ENCODE data around the gene MRPL32. TPM values are rescaled to one million over a fixed set of nuclear protein-coding genes. Genes with fewer than 3 reads are reported as not detected.
"Not testable (repeated sequence)": the region's sequence is repeated elsewhere in the genome, so short reads cannot be mapped to it uniquely, and the experiment has no call there.

MRPL32 gene
- 10 to 100 TPM; 48.5 to 54.4 TPM for total RNA-seq

DNA sequence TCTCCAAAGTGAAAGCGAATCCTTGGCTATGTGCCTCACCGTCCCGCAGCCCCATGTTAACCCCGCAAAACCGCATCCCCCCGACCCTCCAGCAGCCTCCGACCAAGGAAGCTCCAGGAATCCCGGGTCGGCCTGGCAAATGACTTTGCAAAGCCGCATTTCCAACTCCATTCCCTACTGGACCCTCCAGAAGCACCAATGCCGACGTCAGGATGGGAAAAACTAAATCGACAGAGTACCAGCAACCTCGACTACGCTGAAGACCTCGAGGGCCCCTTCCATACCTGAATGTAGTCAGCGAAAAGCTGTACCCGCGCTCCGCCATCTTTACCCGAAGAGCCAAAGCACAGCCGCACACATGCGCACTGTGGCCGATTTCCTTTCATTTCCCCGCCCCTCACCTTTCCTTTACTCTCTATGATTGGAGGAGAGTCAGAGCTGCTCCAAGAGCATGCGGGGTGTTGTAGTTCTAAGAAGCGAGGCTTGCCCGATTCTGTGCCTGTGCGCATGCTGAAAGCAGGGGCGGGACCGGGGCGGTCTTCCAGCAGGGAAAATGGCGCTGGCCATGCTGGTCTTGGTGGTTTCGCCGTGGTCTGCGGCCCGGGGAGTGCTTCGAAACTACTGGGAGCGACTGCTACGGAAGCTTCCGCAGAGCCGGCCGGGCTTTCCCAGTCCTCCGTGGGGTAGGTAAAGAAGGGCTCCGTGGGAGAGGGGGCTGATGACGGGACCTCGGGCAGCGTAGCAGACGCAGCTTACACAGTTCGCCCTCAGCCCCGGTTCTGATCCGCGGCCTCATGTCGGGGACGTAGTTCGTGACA lies at the start of gene MRPL32, which contains the start of gene PSMA2:
Gene MRPL32, plus strand, starts transcription at position 543 of the 818 bp plus-strand sequence. Its CDS starts 11 bp downstream, at position 554.
Gene PSMA2, minus strand, starts transcription at position 341 of the 818 bp plus-strand sequence. Its CDS starts 16 bp downstream, at position 325.
- peaks cover 61% of the 10 kb centered on the region for H3K4me1 Mint-ChIP-seq
- DNase-seq, result peak; percentile 97
- H3K9me3 Mint-ChIP-seq (ENCODE audit: low read depth), result no peaks in the 10 kb centered on the region
- peak within 1 kb of the TSS; percentile 100 for H3K27ac Mint-ChIP-seq
- peaks cover 37% of the 10 kb centered on the region for H3K36me3 Mint-ChIP-seq
- H3K27me3 Mint-ChIP-seq, result no peaks in the 10 kb centered on the region
- peak within 1 kb of the TSS; percentile 100 for H3K4me3 Mint-ChIP-seq
- CTCF ChIA-PET, result interaction anchor here (1.1 to 2.2 kb wide), 14 partner anchors 9 to 907 kb away, joined by 3 to 26 read pairs (median 5); partner anchors contain the start of genes C7orf25 and STK17A
- peak; percentile 100 for ATAC-seq

DNA sequence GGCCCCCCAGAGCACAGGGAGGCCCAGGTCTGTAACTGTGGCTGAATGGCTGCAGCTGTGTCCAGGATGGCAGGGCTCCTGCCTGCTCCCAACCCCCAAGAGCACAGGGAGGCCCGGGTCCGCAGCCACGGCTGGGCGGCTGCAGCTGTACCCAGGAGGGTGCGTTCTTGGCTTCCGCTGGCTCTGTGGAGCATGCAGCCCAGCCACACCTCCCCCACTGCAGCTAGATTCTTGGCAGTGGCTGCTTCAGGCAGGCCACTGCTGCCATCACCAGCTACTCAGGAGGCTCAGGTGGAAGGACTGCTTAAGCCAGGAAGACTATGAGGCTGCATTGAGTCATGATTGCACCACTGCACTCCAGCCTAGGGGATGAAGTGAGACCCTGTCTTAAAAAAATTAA lies 48.2 kb upstream of the MRPL32 start:
- H3K27me3 Mint-ChIP-seq, result peaks cover 27% of the 10 kb centered on the region
- H3K36me3 Mint-ChIP-seq, result no peaks in the 10 kb centered on the region
- no peak overlapping the region for H3K4me3 Mint-ChIP-seq
- peaks cover 13% of the 10 kb centered on the region for H3K4me1 Mint-ChIP-seq
- DNase-seq (no peak), ATAC-seq (no peak)
- CTCF ChIA-PET, result no interaction called here
- H3K27ac Mint-ChIP-seq, result no peak overlapping the region
- H3K9me3 Mint-ChIP-seq (ENCODE audit: low read depth), result no peaks in the 10 kb centered on the region

- H3K9me3 Mint-ChIP-seq (ENCODE audit: low read depth); CTCF ChIA-PET; ATAC-seq; H3K27ac Mint-ChIP-seq; H3K4me3 Mint-ChIP-seq; DNase-seq; H3K36me3 Mint-ChIP-seq: not testable (repeated sequence)
- Mint-ChIP-seq H3K4me1 (peaks cover 16% of the 10 kb centered on the region), H3K27me3 (peaks cover 30% of the 10 kb centered on the region)
These were observed 47.0 kb upstream of the MRPL32 start for GRCh38 chr7:42885183-42885582.

DNA sequence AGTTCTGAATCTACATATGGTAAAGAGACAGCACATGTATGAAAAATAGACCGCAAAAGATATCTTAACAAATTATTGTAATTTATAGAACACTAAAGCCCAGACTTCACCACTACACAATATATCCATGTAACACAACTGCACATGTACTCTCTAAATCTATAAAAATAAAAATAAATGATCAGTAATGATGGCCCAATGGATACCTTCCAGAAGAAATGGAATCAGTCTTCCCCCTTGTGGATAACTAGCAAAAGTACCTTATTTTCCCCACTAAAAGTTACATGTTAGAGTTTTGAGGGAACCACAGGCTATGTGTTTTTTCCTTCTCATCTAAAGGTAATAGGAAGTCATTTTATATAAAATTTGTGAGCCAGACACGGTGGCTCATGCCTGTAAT lies 46.0 kb upstream of the MRPL32 start:
- Mint-ChIP-seq H3K27me3 (peaks cover 30% of the 10 kb centered on the region), H3K9me3 (ENCODE audit: low read depth) (no peaks in the 10 kb centered on the region), H3K36me3 (no peaks in the 10 kb centered on the region), H3K4me1 (peaks cover 16% of the 10 kb centered on the region), H3K27ac (no peak overlapping the region), H3K4me3 (no peak overlapping the region)
- no peak for DNase-seq
- CTCF ChIA-PET, result no interaction called here
- ATAC-seq, result no peak

- Mint-ChIP-seq H3K4me1 (peaks cover 16% of the 10 kb centered on the region), H3K36me3 (no peaks in the 10 kb centered on the region), H3K27me3 (peaks cover 30% of the 10 kb centered on the region), H3K27ac (no peak overlapping the region), H3K4me3 (peak overlapping the region; percentile 72), H3K9me3 (ENCODE audit: low read depth) (no peaks in the 10 kb centered on the region)
- no peak for ATAC-seq
- no peak for DNase-seq
- CTCF ChIA-PET, result interaction anchor here (0.5 to 1.4 kb wide), 4 partner anchors 11 to 951 kb away, joined by 3 to 7 read pairs (median 4); no protein-coding TSS in a partner anchor
These were observed 45.2 kb upstream of the MRPL32 start for GRCh38 chr7:42886893-42887505.

DNA sequence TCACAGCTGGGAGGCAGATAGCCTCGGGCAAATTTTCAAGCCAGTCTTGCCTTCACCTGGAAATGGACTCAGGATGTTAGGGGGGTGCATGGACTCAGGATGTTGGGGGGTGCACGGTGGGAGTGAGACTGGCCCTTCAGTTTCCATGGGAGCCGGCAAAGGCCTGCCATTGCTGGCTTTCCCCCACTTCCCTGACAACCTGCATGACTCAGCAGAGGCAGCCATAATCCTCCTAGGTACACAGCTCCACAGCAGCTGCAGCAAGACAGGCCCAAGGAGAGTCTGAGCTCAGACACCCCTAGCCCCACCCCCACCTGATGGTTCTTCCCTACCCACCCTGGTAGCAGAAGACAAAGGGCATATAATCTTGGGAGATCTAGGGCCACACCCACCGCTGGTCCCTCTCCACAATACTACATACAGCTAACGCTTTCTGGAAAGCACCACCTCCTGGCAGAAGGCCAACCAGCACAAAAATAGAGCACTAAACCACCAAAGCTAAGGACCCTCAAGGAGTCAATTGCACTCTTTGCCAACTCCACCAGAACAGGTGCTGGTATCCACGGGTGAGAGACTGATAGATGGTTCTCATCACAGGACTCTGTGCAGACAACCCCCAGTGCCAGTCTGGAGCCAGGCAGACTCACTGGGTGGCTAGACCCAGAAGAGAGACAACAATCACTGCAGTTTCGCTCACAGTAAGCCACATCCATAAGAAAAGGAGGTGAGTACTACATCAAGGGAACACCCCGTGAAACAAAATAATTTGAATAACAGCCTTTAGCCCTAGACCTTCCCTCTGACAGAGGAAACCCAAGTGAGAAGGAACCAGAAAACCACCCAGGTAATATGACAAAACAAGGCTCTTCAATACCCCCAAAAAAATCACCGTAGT lies 38.6 kb upstream of the MRPL32 start:
- DNase-seq, result no peak
- Mint-ChIP-seq H3K4me1 (peaks cover 5% of the 10 kb centered on the region), H3K4me3 (no peak overlapping the region), H3K27ac (no peak overlapping the region), H3K27me3 (peaks cover 19% of the 10 kb centered on the region), H3K9me3 (ENCODE audit: low read depth) (no peaks in the 10 kb centered on the region), H3K36me3 (peaks cover 2% of the 10 kb centered on the region)
- ATAC-seq, result no peak
- CTCF ChIA-PET, result interaction anchor here (0.6 to 0.8 kb wide), 2 partner anchors 17 to 70 kb away, joined by 3 to 4 read pairs; no protein-coding TSS in a partner anchor

DNA sequence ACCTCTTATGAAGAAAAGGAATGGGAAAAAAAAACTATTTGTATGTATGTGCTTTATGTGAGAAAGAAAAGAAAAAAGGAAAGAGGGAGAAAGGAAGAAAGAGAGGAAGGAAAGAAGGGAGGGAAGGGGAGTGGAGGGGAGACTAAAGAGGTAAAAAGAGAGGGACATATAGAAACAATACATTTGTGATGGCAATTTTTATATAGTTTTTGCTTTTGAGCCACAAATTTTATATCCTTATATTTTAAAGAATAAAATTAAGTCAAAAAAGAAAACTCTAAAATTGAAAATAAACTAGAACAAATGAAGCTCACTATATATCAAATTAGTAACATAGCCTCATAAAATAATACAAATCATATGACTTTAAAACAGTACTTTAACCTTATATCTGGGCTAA lies 31.3 kb upstream of the MRPL32 start:
- peaks cover 2% of the 10 kb centered on the region for H3K36me3 Mint-ChIP-seq
- H3K27ac Mint-ChIP-seq, result no peak overlapping the region
- ATAC-seq (no peak), DNase-seq (no peak)
- CTCF ChIA-PET, result interaction anchor here (1.7 kb wide), 1 partner anchor 10 kb away, joined by 5 read pairs; no protein-coding TSS in a partner anchor
- no peaks in the 10 kb centered on the region for H3K4me1 Mint-ChIP-seq
- peaks cover 21% of the 10 kb centered on the region for H3K27me3 Mint-ChIP-seq
- no peak overlapping the region for H3K4me3 Mint-ChIP-seq
- no peaks in the 10 kb centered on the region for H3K9me3 Mint-ChIP-seq (ENCODE audit: low read depth)

DNA sequence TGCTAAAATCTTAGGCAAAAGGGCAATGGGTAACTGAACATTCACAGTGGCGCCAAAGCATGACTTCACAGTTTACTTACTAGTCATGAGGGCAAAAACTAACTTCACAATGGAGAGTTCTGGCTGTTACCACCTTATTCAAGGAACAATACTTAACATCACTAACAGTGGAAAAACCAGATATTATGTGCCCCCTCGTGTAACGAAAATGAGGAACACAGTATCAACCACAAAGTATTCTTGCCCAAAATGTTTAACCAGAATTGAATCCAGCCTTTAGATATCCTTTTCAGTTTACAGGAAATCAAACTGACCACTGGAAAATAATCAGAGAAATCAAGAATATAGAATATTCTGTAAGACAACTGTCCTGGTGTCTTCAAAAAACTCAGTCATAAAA lies 29.8 kb upstream of the MRPL32 start:
- DNase-seq (no peak), ATAC-seq (no peak)
- Mint-ChIP-seq H3K4me1 (no peaks in the 10 kb centered on the region), H3K27ac (no peak overlapping the region), H3K27me3 (peaks cover 13% of the 10 kb centered on the region), H3K4me3 (no peak overlapping the region), H3K9me3 (ENCODE audit: low read depth) (no peaks in the 10 kb centered on the region), H3K36me3 (no peaks in the 10 kb centered on the region)
- CTCF ChIA-PET, result no interaction called here

GRCh38 chr7:42906181-42906580 lies 26.0 kb upstream of the MRPL32 start:
- H3K4me1 Mint-ChIP-seq, result peaks cover 14% of the 10 kb centered on the region
- ATAC-seq (no peak), DNase-seq (no peak)
- H3K4me3 Mint-ChIP-seq, result no peak overlapping the region
- no peak overlapping the region for H3K27ac Mint-ChIP-seq
- CTCF ChIA-PET, result interaction anchor here (0.8 kb wide), 1 partner anchor 35 kb away, joined by 3 read pairs; no protein-coding TSS in a partner anchor
- peaks cover 17% of the 10 kb centered on the region for H3K36me3 Mint-ChIP-seq
- no peaks in the 10 kb centered on the region for H3K9me3 Mint-ChIP-seq (ENCODE audit: low read depth)
- peaks cover 4% of the 10 kb centered on the region for H3K27me3 Mint-ChIP-seq

DNA sequence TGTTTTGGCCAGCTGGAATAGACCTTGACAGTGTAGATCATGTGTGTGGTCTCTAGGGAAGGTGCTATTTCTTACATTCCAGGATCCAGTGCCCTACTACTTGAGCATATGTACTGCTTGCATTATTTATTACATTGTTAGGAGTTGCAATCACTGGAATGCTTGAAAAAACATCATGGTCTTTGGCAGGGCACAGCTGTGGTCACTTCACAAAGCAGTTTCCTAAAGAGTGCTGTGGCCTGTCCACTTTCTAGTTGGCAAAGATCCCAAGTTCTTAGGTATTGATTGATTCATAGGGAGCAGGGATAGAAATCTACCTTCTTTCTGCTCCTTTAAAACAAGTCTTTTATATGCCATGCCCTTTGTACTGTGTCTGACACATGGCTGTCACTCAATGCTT lies 24.9 kb upstream of the MRPL32 start:
- Mint-ChIP-seq H3K36me3 (peaks cover 21% of the 10 kb centered on the region), H3K4me1 (peaks cover 21% of the 10 kb centered on the region), H3K4me3 (no peak overlapping the region), H3K9me3 (ENCODE audit: low read depth) (no peaks in the 10 kb centered on the region), H3K27me3 (no peaks in the 10 kb centered on the region), H3K27ac (no peak overlapping the region)
- no peak for DNase-seq
- CTCF ChIA-PET, result no interaction called here
- ATAC-seq, result no peak

DNA sequence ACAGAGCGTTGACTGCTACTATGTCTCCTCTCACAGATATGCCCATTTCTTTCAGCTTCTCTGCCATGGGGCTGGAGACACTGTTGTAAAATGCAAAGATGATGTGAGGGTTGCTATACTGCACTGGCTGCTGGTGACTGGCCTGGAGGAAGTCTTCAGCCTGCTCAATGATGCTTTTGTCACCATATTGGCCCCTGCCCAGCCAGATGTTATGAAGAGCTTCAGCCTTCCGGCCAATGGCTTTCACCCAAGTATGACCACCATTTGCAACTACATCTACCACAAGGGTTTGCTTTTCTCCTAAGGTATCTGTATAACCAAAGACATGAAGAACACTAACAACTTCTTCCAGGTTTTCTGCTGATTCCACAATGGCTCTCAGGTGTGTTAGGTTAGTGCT lies 21.9 kb upstream of the MRPL32 start:
- no peak for ATAC-seq
- Mint-ChIP-seq H3K27ac (no peak overlapping the region), H3K36me3 (peaks cover 35% of the 10 kb centered on the region), H3K9me3 (ENCODE audit: low read depth) (no peaks in the 10 kb centered on the region), H3K4me1 (peaks cover 51% of the 10 kb centered on the region), H3K27me3 (no peaks in the 10 kb centered on the region), H3K4me3 (no peak overlapping the region)
- no peak for DNase-seq
- CTCF ChIA-PET, result interaction anchor here (0.6 to 2.0 kb wide), 5 partner anchors 10 to 464 kb away, joined by 3 to 7 read pairs (median 3); no protein-coding TSS in a partner anchor

GRCh38 chr7:42911454-42912447 lies 20.4 kb upstream of the MRPL32 start, which contains the start of gene C7orf25:
Gene C7orf25 (minus strand): TSS chr7:42912070. CDS start chr7:42910900, 1,170 bp downstream.
- Mint-ChIP-seq H3K4me3 (peak within 1 kb of the TSS; percentile 93), H3K4me1 (peaks cover 60% of the 10 kb centered on the region), H3K27ac (peak within 1 kb of the TSS; percentile 89), H3K36me3 (peaks cover 45% of the 10 kb centered on the region), H3K27me3 (no peaks in the 10 kb centered on the region), H3K9me3 (ENCODE audit: low read depth) (no peaks in the 10 kb centered on the region)
- CTCF ChIA-PET, result interaction anchor here (0.9 to 1.2 kb wide), 3 partner anchors 20 to 29 kb away, joined by 3 to 6 read pairs (median 3); partner anchors contain the start of genes MRPL32 and PSMA2
- DNase-seq, result peak; percentile 97
- peak; percentile 96 for ATAC-seq
